B cell (primary cell): ENCODE data around the gene SP3.

Experiments used
- CTCF ChIP-seq: fragments of 200-600 bp; IDR thresholded peaks from one replicate; pipeline ENCODE4 v1.8.0; 2022; ENCODE audit warnings: antibody characterized with exemption, mild to moderate bottlenecking
- EZH2 ChIP-seq: IDR thresholded peaks from 2 replicates; pipeline ENCODE4 v1.6.1; 2012; ENCODE audit warnings: borderline replicate concordance, low read depth, mild to moderate bottlenecking, moderate library complexity, low read length; ENCODE audit not compliant: insufficient read depth, poor library complexity, severe bottlenecking

GRCh38 chr2:173982918-173983317 lies 17.7 kb upstream of the SP3 start:
- TF ChIP-seq CTCF = no peak
- no peak for TF ChIP-seq EZH2
